ENCODE data around the gene NRCAM. TPM values are rescaled to one million over a fixed set of nuclear protein-coding genes. Genes with fewer than 3 reads are reported as not detected.
"Not testable (repeated sequence)": the region's sequence is repeated elsewhere in the genome, so short reads cannot be mapped to it uniquely, and the experiment has no call there.

Gene NRCAM
- polyA plus RNA-seq, 4 donors, result 20.5 to 23.6 (median 22.0) TPM

DNA sequence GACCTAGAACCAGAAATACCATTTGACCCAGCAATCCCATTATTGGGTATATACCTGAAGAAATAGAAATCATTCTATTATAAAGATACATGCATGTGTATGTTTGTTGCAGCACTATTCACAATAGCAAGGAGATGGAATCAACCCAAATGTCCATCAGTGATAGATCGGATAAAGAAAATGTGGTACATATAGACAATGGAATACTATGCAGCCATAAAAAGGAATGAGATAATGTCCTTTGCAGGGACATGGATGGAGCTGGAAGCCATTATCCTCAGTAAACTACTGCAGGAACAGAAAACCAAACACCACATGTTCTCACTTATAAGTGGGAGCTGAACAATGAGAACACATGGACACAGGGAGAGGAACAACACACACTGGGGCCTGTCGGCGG, 196.8 kb downstream of the NRCAM start:
- not testable (repeated sequence) for DNase-seq (ENCODE audit: low read depth in 4 of 4, low spot score in 3 of 4)

DNA sequence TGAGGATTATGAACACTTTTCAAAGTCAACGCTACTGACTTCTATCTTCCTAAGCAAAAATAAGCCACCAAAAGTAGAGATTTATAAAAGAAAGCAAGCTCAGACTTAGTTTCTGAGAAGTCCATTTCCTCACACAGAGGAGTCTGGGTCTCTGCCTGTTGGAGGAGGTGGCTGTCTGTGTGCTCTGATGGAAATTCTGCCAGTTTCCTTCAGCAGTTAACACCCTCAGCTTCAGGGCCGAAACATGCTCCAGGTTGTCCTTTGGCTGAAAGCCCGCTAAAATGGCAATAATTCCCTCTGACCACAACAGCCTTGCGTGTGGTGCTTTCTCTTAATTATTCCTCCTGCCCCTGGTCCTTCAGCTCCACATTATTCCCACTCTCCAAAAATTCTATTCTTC, 198.3 kb downstream of the NRCAM start:
- DNase-seq (ENCODE audit: low read depth in 4 of 4, low spot score in 3 of 4), result no peak

DNA sequence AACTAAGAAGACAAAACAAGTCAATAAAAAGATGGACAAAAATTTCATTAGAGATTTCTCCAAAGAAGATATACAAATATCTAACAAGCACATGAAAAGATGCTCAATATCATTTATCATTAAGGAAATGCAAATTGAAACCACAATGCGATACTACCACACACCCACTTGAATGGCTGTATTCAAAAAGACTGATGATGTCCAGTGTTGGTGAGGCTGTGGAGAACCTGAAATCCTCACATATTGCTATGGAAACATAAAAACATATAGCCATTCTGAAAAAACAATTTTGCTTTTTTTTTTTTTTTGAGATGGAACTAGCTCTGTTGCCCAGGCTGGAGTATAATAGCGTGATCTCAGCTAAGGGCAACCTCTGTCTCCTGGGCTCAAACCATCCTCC, 202.0 kb downstream of the NRCAM start:
- no peak for DNase-seq (ENCODE audit: low read depth in 4 of 4, low spot score in 3 of 4)

DNA sequence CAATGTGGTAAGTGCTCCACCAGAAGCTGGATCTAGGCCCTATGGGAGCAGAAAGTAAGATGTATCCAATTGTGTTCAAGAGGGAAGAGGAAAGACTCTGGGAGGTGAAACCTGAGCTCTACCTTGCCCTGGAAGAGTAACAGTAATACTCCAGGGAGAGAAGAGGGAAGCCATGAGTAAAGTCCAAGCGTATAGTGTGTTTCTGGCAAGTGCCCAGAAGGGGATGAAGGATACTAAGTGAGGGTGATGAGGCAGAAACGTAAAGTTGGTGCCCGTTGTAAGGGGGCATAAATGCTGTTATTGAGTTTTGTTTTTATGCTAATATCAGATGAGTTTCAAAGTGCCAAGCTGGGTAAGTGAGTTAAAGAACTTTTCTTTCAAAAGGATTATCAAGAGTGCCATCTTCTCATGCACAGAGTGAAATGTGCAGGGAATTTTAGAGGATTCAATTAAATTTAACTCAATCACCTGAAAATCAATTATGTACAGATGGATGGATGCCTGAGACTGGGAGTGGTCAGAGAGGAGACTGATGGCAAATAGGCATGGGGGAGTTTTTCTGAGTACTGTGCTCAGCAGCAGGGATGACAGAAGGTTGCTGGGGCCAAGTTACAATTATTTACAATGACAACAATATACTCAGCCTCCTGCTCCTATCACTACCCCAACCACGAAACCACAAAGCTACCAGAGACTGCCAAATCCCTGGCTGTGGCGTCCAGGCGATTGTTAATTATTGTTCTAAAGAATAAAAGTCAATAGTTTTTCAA, 202.8 kb downstream of the NRCAM start:
- DNase-seq (ENCODE audit: low read depth in 4 of 4, low spot score in 3 of 4), result no peak

DNA sequence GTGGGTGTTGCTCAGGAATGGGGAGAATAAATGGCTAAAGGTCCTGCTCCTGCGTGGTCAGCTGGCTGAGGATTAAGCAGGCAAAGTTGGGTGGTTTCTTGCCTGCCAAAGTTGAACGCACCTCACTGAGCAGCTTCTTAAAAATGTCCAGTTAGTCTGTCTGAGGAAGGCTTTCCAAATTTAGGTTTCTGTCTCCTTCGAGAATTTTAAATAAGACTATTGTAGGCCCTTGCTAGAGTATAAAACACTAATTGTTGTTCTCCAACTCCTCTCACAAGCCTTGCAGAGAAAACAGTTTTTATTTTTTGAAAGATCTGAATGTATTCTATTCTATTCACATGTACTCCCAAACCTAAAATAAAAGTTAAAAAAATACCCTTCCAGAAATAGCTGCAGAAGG, 204.1 kb downstream of the NRCAM start:
- no peak for DNase-seq (ENCODE audit: low read depth in 4 of 4, low spot score in 3 of 4)

DNA sequence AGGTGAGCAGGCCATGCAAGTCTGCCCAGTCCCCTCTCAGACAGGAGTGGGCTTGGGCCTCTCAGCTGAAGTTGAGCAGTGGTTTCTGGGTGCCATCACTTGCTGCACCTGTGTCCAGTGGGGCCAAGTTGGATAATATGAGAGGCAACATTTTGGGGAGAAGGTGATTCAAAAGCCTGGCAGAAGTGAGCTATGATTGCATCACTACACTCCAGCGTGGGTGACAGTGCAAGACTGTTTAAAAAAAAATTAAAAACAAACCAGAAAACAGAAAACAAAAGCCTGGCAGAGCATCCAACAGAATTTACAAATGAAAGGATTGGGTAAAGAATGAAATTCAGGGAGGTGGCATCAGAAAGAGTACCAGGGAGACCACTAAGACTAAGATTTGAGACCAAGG, 204.5 kb downstream of the NRCAM start:
- DNase-seq (ENCODE audit: low read depth in 4 of 4, low spot score in 3 of 4), result no peak

DNA sequence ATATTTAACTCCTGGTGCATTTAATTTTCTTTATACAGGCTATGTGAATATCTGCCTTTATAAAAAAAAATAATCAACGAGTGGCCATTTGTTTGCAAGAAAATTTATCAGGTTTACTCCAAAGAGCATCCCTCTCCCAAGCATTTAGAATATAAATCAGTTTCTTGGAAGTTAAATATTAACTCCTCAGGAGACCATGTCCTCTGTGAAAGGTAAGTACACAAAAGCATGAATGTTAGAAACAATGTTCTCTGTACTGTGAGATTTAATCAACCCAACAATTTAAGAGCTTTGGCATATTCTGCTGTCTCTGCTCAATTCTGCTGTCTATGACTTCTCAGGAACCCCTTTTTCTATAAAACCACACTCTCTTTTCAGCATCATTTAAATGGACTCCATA, 206.8 kb downstream of the NRCAM start:
- peak in 1 of 4 donors; percentile 14 for DNase-seq (ENCODE audit: low read depth in 4 of 4, low spot score in 3 of 4)

DNA sequence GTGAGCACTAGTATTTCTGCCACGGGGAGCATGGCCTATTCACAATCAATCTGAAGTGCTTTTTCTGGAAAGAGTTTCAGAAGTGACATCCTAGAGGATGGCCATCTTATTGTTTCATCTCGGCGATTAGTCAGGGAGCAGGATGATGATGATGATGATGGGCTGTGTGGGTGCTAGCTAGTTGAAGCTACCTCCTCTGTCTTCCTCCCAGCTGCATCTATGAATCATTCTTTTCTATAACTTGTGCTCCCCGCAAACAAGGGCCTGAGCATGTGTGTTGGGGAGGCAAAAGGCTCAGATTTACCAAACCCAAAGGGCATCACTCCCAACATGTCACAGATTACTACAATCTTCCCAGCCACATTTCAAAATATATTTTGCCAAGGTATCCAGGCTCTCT, 207.4 kb downstream of the NRCAM start:
- no peak for DNase-seq (ENCODE audit: low read depth in 4 of 4, low spot score in 3 of 4)

DNA sequence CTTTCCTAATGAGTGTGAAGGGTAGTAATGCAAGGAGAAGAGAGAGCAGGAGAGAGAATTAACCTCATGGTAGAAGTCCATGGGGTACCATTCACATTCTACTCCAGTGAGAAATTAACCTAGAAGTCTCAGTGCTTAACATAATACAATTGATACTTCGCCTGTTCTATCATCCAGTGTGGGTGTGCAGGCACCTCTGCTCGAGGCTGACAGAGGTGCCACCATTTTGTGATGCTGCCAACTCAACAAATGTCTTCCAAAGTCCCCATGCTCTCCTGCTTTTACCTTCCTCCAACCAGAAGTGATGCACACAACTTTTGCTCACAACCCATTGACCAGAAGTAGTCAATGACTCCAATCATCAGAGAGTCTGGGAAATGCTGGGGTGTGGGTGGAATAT, 207.8 kb downstream of the NRCAM start:
- DNase-seq (ENCODE audit: low read depth in 4 of 4, low spot score in 3 of 4), result no peak

DNA sequence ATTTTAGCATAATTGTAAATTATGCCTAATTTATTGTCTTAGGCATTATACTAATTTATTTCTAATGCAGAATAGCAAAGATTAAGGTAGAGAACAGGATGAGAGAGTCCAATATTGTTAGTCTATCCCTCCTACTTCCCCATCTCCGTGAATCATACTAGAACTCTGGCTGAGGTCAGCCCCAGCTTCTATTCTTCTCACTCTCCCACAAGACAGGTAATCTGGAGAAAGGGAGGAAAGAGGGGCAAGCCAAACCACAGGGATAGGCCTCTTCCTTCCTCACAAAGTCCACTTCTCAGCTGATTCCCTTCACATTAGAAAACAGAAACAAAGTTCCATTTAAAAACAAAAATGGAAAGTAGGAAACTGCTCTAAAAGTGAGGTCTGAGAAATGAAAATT, 208.6 kb downstream of the NRCAM start:
- DNase-seq (ENCODE audit: low read depth in 4 of 4, low spot score in 3 of 4), result no peak

DNA sequence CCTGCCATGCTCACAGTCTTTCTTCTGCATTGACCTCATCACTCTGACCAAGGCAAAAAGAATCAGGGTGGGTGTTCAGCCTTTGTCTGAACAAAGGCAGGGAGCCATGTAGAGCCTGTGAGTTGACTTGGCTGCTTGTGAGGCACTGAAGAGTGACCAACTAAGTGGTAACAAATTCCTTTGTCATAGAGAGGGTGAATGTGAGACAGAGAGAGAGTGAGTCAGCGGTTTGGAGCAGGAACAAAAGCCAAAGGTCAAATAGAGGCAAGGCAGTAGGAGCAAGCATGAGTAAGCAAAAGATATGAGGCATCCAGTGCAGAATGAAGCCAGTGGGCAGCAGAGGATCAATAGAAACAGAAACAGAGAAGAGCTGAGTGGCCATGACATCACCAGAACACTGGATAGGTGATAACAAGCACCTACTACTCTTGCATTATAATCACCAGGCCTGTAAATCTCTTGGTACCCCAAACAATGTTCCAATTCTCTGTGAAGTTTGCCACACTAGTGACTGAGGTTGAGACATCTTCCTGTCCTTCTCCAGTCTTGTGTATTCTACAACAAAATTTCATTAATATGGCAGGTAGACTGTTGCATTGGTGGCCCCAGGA, 209.9 kb downstream of the NRCAM start:
- peak; percentile 18 to 54 (median 44) for DNase-seq (ENCODE audit: low read depth in 4 of 4, low spot score in 3 of 4)

DNA sequence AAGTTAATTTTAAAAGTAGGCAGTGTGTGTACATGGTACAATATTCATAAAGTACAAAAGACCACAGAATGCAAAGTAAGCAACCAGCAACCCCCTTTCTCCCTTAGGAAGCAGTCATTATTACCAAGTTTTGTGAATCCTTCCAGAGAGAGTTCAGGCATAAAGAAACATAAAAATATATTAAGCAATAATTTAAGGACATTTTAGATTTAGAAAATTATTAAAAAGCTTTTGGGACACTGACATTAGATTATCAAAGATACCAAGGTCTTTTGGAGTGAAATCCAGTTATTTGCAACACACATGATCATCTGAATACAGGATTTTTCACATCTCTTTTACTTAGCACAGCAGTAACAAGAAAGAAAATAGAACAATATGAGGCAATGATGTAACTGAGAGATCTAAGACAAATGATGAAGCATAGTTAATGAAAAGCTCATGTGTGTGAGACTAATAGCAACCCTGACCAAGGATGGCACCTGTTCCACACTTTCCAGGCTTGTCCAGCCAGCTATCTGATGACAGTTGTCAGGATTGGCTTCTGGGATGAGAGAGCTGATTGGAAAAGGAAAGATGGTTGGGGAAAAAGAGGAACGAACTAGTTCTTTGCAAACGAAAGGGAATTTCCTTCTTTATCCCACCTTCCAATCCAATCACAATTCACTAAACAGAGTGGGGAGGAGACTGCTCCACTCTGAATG, 210.6 kb downstream of the NRCAM start:
- DNase-seq (ENCODE audit: low read depth in 4 of 4, low spot score in 3 of 4), result no peak

DNA sequence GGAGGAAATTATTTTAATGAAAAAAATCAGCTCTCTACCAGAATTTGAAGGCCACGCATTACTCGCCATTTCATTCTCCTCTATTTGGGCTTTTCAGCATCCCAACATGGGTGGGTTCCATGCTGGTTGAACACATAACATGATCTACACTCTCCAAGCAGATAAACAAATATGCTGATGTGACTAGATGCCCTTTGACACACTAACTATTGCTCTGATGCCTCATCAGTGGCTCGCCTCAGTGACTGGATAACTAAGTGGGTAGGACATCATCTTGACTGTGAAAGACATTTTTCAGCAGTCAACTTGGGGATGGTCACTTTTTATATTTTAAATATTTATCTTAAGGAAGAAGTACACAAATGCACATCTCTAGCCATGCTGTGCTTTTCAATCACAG, 212.1 kb downstream of the NRCAM start:
- DNase-seq (ENCODE audit: low read depth in 4 of 4, low spot score in 3 of 4), result no peak

DNA sequence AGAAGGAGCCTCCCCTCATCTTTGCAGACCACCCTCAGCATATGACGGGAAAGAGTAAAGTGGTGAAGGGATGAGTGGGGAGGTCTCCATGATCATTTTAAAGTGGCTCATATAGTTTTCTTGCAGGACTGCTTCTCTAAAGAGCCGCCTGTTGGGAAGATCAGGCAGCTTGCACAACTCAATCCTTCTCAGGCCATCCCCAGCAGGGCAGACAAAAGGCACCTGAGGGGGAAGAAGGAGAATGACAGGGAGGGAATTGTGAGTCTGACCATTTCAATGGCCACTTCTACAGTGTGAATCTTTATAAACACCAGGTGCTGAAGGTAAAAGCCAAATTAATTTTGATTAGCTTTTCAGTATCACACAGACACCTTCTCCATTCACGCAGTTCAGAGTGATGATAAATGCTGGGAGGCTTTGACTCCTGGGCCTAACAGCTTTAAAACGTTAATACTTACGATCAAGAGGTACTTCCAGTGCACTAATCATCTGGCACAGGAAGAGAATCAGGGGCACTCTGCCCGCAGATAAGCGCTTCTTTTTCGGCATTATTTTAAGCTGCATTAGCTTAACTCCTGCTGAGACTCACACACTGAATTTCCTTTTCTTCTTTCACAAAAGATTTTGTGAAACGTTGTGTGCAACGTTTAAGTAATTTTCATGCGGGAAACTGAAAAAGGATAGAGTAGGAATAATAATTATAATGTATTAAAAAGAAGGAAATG, 216.6 kb downstream of the NRCAM start:
- no peak for DNase-seq (ENCODE audit: low read depth in 4 of 4, low spot score in 3 of 4)

DNA sequence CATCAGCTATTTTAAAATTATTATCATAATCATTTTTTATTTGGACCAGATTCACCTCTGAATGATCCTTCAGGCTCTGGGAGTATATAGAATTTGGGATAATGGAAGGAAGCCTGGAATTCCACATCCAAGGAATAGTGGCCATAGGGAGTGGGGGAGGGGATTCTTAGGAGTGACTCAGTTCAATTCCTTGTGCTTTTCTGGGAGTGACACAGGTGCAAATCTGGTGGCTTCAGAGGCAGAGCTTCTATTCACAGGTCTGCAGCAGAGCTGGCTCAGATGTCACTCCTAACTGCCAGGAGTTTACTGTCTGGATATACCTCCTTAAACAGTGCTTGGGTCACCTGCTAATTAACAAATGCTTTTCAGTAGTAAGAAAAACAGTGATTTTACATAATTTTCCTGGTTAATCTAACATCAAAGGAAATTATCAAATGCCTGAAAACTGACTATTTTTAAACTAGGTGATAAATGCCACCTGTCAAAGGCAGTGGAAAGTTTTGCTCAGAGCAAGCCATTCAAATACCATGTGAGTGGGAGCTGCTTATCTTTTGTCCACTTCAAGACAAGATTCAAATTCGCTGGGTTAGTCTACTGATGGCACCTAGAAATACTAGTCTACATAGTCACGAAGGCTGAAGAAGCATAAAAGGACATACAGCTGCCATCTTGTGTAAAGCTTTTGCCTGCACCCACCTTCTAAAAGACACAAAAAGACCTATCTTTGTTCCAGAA, 219.4 kb downstream of the NRCAM start:
- DNase-seq (ENCODE audit: low read depth in 4 of 4, low spot score in 3 of 4), result no peak

DNA sequence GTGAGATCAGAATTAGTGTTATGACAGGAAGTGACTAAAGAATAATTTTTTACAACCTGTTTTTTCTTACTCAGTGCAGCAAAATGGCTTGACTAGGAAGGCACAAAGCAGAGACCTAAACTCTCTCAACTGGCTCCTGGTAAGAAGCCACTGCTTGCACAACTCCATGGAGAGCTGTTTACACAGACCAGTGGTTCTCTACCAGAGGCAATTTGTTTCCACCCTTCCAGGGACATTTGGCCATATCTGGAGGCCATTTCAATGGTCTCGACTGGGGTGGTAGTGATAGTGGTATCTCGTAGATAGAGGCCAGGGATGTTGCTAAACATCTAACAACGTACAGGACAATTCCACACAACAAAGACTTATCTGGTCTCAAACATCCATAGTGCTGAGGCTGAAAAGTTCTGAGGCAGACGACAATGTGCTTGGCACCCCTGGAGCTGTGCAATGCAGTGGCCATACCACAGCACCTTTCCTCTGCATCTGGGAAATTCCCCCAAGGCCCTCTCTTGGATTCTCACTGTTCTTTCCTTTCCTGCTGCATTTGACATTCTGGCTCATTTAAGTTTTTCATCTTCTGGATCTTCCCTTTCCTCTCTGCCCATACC, 220.7 kb downstream of the NRCAM start:
- no peak for DNase-seq (ENCODE audit: low read depth in 4 of 4, low spot score in 3 of 4)

DNA sequence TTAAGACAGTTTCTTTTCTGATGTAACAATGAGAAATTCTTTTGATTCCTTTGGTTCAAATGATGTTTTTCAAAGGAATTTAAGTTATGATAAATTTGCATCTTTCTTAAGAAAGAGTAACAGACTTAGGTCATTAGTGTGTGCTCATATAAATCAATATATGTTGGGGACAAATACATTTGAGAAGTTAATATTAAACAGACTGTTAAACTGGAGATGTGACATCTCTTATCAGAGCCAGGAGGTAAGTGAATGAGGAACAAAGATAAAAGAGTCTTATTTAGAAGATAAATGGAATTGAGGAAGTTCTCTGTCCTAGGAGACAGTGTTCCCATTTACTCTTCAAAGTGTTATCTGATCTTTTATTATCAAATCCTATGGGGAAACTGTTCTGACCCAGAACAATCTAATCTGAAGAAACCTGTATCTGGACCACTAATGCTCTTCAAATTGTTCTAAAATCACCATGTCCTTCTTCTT, 221.2 kb downstream of the NRCAM start:
- DNase-seq (ENCODE audit: low read depth in 4 of 4, low spot score in 3 of 4), result no peak

DNA sequence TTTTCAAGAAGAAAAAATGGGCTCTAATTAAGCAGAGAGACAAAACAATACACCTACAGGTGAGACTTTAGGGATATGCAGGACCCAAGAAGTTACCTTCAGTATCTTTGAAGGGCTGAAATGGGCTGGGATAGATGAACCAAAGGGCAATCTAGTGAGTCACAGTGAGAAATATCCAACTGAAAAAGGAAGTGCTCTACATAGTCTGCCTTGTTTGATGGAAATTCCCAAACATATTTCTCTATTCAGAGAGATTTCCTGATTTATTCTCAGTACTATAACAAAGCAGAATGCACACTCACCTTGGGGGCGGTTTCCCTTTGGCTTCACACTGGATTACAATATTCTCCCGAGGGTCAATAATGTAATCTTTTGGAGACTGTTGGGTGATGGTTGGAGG, 222.0 kb downstream of the NRCAM start:
- no peak for DNase-seq (ENCODE audit: low read depth in 4 of 4, low spot score in 3 of 4)

DNA sequence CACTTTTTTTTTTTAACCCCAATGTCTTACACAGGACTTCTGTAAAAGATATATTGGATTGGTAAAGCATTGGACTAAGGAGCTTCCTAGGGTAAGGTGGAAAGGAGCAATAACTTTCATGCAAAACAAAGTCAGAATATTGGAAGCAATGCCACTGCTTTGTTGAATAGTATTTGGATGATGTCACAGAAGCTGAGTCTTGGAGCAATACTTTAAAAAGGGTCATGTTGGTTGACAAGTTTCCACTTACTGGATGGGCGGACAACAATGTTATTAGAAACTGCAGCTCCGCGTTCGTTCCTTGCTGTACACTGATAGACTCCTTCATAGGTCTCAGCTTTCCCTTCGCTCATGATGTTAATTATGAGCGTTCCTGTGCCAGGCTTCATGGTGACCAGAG, 224.2 kb downstream of the NRCAM start:
- no peak for DNase-seq (ENCODE audit: low read depth in 4 of 4, low spot score in 3 of 4)

DNA sequence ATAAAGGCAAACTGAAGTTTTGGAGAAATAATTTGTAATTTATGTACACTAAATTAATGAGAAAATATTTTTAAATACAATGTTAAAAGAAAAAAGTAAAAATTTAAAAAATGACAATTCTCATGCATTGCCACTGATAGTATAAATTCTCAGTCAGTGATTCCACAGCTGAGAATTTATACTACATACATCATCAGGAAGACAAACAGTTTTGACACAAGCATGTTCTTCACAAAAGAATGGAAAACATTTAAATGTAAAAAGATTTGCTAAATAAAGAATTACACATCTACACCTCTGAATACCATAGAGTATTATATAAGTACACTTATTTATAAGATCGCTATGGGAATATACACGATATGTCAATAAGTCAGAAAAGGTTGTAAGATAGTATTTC, 225.0 kb downstream of the NRCAM start:
- DNase-seq (ENCODE audit: low read depth in 4 of 4, low spot score in 3 of 4), result no peak

Data from right renal pelvis (tissue), 4 donors.